Keratinocyte (primary cell): ENCODE measurements around the gene SLC1A3. TPM values are rescaled to one million over a fixed set of nuclear protein-coding genes. Genes with fewer than 3 reads are reported as not detected.

ENCODE experiments used
- DNase-seq: peaks from one replicate; pipeline ENCODE4 v3.0.0-alpha.2; 2011; ENCODE audit warnings: low read depth, missing footprints, low spot score
- FAIRE-seq: peaks from 2 replicates; lab custom pipeline; 2011; peaks lifted over from hg19 to GRCh38; lab: Jason Lieb, UNC
- H2AFZ ChIP-seq: 2 replicates; pipeline ENCODE4 v1.6.0; 2012; ENCODE audit warnings: low read length, control low read depth, inconsistent platforms; ENCODE audit not compliant: control insufficient read depth
- H3K27ac ChIP-seq: 2 replicates; pipeline ENCODE4 v1.5.1; 2011; ENCODE audit warnings: low read length; ENCODE audit not compliant: control insufficient read depth, insufficient read depth
- H3K27me3 ChIP-seq: 3 replicates; pipeline ENCODE4 v1.6.0; 2011; ENCODE audit warnings: low read length; ENCODE audit not compliant: control insufficient read depth, insufficient read depth; ENCODE audit errors: extremely low read depth
- H3K36me3 ChIP-seq, 2 experiments: 2 replicates in 1 of 2; 3 replicates in 1 of 2; pipeline ENCODE4 v1.5.1; 2011; ENCODE audit warnings: low read length in 2 of 2, mild to moderate bottlenecking in 1 of 2; ENCODE audit not compliant: control insufficient read depth in 2 of 2, insufficient read depth in 2 of 2; ENCODE audit errors: extremely low read depth in 1 of 2
- H3K4me1 ChIP-seq: 3 replicates; pipeline ENCODE4 v1.5.1; 2011; ENCODE audit warnings: low read length; ENCODE audit not compliant: control insufficient read depth, insufficient read depth; ENCODE audit errors: extremely low read depth
- H3K4me2 ChIP-seq: 3 replicates; pipeline ENCODE4 v1.6.0; 2011; ENCODE audit warnings: low read depth, low read length; ENCODE audit not compliant: control insufficient read depth, insufficient read depth; ENCODE audit errors: extremely low read depth
- H3K4me3 ChIP-seq, 3 experiments: fragments of 200-600 bp in 1 of 3; sonication (generic) in 1 of 3; 2 replicates in 2 of 3; 3 replicates in 1 of 3; pipeline ENCODE4 v1.5.1; 2011 to 2016; ENCODE audit warnings: low read length in 3 of 3, mild to moderate bottlenecking in 3 of 3, control low read depth in 2 of 3, inconsistent platforms in 1 of 3, low read depth in 1 of 3, mixed read lengths in 1 of 3, mixed run types in 1 of 3, moderate library complexity in 1 of 3; ENCODE audit not compliant: control insufficient read depth in 2 of 3, insufficient read depth in 2 of 3; ENCODE audit errors: extremely low read depth in 1 of 3
- H3K79me2 ChIP-seq: 2 replicates; pipeline ENCODE4 v1.6.0; 2012; ENCODE audit warnings: low read length; ENCODE audit not compliant: control insufficient read depth, insufficient read depth
- H3K9ac ChIP-seq: 3 replicates; pipeline ENCODE4 v1.6.0; 2011; ENCODE audit warnings: low read length; ENCODE audit not compliant: control insufficient read depth, insufficient read depth; ENCODE audit errors: extremely low read depth
- H3K9me1 ChIP-seq: 3 replicates; pipeline ENCODE4 v1.6.0; 2011; ENCODE audit warnings: low read length; ENCODE audit not compliant: control insufficient read depth, insufficient read depth; ENCODE audit errors: extremely low read depth
- H3K9me3 ChIP-seq: 2 replicates; pipeline ENCODE4 v1.5.1; 2012; ENCODE audit warnings: low read depth, low read length; ENCODE audit not compliant: control insufficient read depth
- H4K20me1 ChIP-seq: 3 replicates; pipeline ENCODE4 v1.6.0; 2011; ENCODE audit warnings: low read length; ENCODE audit not compliant: control insufficient read depth, insufficient read depth; ENCODE audit errors: extremely low read depth
- EZH2 ChIP-seq: IDR thresholded peaks from one replicate; pipeline ENCODE4 v1.6.1; 2012; ENCODE audit warnings: inconsistent platforms, mild to moderate bottlenecking, low read length, moderate library complexity
- dilution Hi-C: fragments of 300-500 bp; cut with MboI; formaldehyde crosslinking; loops from one replicate; pipeline ENCODE4 v1.7.0; 2020; ENCODE audit warnings: low sequenced_read_pairs; ENCODE audit not compliant: extremely low pct_ligation_motif_present
- polyA plus RNA-seq, 5 experiments: library from polyadenylated mRNA; depleted of rRNA in 3 of 5; stranded (reverse) in 3 of 5; stranded (forward) in 1 of 5; unstranded in 1 of 5; fragments of >200 nt; gene quantifications; 1 replicate in 1 of 5; 2 replicates in 3 of 5; 3 replicates in 1 of 5; pipeline versions ENCODE4 v1.2.1 to v1.2.3, GENCODE V29; 2011 to 2012; ENCODE audit warnings: missing spikeins in 2 of 5, low read depth in 1 of 5, low replicate concordance in 1 of 5
- TF ChIP-seq, protein P1 (sequence below), 3 experiments: IDR thresholded peaks in 1 of 3; conservative IDR thresholded peaks in 1 of 3; optimal IDR thresholded peaks in 1 of 3; 2 replicates in 2 of 3; 3 replicates in 1 of 3; pipeline versions ENCODE3 to v1.5.1; 2011; ENCODE audit warnings: low read length in 3 of 3, mild to moderate bottlenecking in 3 of 3, moderate library complexity in 2 of 3, control low read depth in 1 of 3, inconsistent platforms in 1 of 3; ENCODE audit not compliant: insufficient read depth in 2 of 3; ENCODE audit errors: extremely low read depth in 1 of 3

Gene SLC1A3
- polyA plus RNA-seq, 1 donor (not counting 4 experiments of a cell fraction or from before 2014, with no cell fraction given), result 22.2 TPM

DNA sequence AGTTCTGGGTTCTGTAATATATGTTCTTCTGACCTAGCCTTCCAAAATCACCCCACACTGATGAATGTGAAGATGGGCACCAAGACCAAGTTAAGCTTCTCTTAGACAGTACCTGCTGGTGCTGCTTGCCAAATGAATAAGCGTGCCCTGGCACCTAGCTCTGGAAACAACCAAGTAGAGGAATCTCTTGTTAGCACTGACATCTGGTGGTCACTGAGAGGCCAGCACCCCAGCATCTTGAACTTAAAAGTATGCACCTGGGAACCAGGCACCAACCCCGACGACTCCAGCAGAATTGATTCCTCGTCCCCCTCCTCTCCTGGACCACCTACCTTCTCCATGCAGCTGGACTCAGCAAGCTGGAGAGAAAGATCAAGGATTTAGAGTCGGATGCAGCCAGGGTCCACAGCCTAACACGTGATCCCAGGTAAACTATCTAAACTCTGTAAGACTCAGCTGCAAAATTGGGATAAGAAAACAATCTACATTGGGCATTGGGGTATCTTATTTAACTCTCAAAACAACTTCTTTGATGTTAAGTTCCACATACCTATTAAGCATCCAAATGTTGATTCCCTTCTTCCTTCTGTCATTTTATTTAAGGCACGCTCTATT lies 89.8 kb downstream of the SLC1A3 start:
- FAIRE-seq (peak; percentile 84), DNase-seq (peak; percentile 21)
- Histone ChIP-seq H3K79me2 (no peaks in the 10 kb centered on the region), H3K9ac (no peak overlapping the region), H2AFZ (peak overlapping the region; percentile 50), H3K27me3 (no peaks in the 10 kb centered on the region), H3K9me3 (no peaks in the 10 kb centered on the region), H3K36me3 (no peaks in the 10 kb centered on the region), H3K27ac (no peak overlapping the region), H4K20me1 (no peaks in the 10 kb centered on the region), H3K4me2 (no peak overlapping the region), H3K4me1 (peaks cover 8% of the 10 kb centered on the region), H3K4me3 (no peak overlapping the region), H3K9me1 (no peaks in the 10 kb centered on the region)
- dilution Hi-C loops, result no loop called here
- no peak for TF ChIP-seq EZH2
- TF ChIP-seq, protein P1, sequence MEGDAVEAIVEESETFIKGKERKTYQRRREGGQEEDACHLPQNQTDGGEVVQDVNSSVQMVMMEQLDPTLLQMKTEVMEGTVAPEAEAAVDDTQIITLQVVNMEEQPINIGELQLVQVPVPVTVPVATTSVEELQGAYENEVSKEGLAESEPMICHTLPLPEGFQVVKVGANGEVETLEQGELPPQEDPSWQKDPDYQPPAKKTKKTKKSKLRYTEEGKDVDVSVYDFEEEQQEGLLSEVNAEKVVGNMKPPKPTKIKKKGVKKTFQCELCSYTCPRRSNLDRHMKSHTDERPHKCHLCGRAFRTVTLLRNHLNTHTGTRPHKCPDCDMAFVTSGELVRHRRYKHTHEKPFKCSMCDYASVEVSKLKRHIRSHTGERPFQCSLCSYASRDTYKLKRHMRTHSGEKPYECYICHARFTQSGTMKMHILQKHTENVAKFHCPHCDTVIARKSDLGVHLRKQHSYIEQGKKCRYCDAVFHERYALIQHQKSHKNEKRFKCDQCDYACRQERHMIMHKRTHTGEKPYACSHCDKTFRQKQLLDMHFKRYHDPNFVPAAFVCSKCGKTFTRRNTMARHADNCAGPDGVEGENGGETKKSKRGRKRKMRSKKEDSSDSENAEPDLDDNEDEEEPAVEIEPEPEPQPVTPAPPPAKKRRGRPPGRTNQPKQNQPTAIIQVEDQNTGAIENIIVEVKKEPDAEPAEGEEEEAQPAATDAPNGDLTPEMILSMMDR (optimal IDR thresholded peaks at IDR 0.05 in 1 of 3, IDR thresholded peaks at IDR 0.05 in 1 of 3, conservative IDR thresholded peaks at IDR 0.05 in 1 of 3; ENCODE audit: extremely low read depth in 1 of 3, insufficient read depth in 2 of 3, low read length in 3 of 3), result peak; percentile 78 to 93 (median 85)

DNA sequence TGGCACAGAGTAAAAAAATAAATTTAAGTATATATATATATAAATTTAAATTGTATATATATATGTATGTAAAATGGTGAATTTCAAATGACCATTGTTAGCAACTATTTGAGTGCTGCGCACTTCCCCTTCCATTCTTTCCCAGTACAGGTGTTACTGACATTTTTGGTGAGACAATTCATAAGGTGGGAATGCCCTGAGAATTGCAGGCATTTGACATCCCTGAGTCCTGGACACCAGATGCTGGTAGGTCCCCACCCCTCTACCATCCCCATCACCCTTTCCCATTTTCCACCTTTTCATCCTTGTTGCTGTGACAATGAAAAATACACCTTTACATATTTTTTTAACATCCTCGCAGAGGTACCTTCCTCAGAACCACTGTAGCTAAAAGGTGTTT lies 91.6 kb downstream of the SLC1A3 start:
- Histone ChIP-seq H3K36me3 (no peaks in the 10 kb centered on the region), H3K9me3 (no peaks in the 10 kb centered on the region), H3K27me3 (no peaks in the 10 kb centered on the region), H3K27ac (no peak overlapping the region), H3K79me2 (no peaks in the 10 kb centered on the region), H3K9me1 (no peaks in the 10 kb centered on the region), H4K20me1 (no peaks in the 10 kb centered on the region), H2AFZ (no peak overlapping the region), H3K4me2 (no peak overlapping the region), H3K4me1 (peaks cover under 1% of the 10 kb centered on the region), H3K9ac (no peak overlapping the region), H3K4me3 (no peak overlapping the region)
- FAIRE-seq, result no peak
- no peak for DNase-seq
- dilution Hi-C loops, result no loop called here
- TF ChIP-seq, protein P1 (optimal IDR thresholded peaks at IDR 0.05 in 1 of 3, IDR thresholded peaks at IDR 0.05 in 1 of 3, conservative IDR thresholded peaks at IDR 0.05 in 1 of 3; ENCODE audit: extremely low read depth in 1 of 3, insufficient read depth in 2 of 3, low read length in 3 of 3), result no peak
- TF ChIP-seq EZH2, result no peak
